Fibroblast of lung (primary cell): ENCODE measurements around the gene CAMKMT.

Experiments used
- EZH2 ChIP-seq: IDR thresholded peaks from 2 replicates; pipeline ENCODE4 v1.5.1; 2012; ENCODE audit warnings: low read length, control low read depth, mild to moderate bottlenecking; ENCODE audit errors: missing control alignments
- TF ChIP-seq, protein P1 (sequence below), 2 donors: IDR thresholded peaks in 1 of 2; conservative IDR thresholded peaks in 1 of 2; 1 replicate in 1 of 2; 2 replicates in 1 of 2; pipeline ENCODE4 v1.5.1; 2011 to 2012; ENCODE audit warnings: low read length in 2 of 2, control low read depth in 1 of 2, inconsistent platforms in 1 of 2, low read depth in 1 of 2, mild to moderate bottlenecking in 1 of 2

DNA sequence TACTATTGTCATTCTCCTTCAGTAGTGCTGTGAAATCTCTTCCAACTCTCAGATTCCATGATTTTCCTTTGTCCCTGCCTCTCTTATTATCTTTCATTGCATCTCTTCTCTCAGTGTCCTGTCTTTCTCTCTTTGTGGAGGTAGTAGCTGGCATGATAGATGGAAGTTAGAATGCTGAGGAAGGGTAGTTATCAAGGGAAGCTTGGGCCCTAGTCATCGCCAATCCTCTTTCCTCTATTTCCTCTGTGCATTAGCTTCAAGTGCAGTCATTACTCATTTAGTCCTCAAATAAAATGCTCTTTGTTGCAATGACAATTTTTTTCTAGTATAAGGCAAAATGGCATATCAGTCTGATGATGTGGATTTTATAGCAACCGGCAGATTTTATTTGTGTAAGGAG lies 207.7 kb downstream of the CAMKMT start:
- TF ChIP-seq, protein P1, sequence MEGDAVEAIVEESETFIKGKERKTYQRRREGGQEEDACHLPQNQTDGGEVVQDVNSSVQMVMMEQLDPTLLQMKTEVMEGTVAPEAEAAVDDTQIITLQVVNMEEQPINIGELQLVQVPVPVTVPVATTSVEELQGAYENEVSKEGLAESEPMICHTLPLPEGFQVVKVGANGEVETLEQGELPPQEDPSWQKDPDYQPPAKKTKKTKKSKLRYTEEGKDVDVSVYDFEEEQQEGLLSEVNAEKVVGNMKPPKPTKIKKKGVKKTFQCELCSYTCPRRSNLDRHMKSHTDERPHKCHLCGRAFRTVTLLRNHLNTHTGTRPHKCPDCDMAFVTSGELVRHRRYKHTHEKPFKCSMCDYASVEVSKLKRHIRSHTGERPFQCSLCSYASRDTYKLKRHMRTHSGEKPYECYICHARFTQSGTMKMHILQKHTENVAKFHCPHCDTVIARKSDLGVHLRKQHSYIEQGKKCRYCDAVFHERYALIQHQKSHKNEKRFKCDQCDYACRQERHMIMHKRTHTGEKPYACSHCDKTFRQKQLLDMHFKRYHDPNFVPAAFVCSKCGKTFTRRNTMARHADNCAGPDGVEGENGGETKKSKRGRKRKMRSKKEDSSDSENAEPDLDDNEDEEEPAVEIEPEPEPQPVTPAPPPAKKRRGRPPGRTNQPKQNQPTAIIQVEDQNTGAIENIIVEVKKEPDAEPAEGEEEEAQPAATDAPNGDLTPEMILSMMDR (conservative IDR thresholded peaks at IDR 0.05 in 1 of 2, IDR thresholded peaks at IDR 0.05 in 1 of 2; ENCODE audit: low read depth in 1 of 2, low read length in 2 of 2): no peak
- no peak for TF ChIP-seq EZH2
